ENCODE results near the gene SIPA1L3.
"Not testable (repeated sequence)": the region's sequence is repeated elsewhere in the genome, so short reads cannot be mapped to it uniquely, and the experiment has no call there.

DNA sequence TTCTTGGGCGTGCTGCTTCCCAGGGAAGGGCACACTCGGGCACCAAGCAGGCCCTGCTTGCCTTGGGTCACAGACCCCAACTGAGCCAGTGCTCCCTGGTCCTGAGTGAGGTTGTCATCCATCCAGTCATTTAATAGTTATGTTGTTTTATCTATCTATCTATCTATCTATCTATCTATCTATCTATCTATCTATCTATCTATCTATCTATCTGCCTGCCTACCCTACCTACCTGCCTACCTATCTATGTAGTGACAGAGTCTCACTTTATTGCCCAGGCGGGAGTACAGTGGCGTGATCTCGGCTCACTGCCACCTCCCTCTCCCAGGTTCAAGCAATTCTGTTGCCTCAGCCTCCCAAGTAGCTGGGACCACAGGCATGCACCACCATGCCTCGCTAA is 164.0 kb downstream of the SIPA1L3 start:
- not testable (repeated sequence) for TF ChIP-seq CTCF, POLR2A (IDR thresholded peaks at IDR 0.05)

Data from heart left ventricle (tissue), 13 donors.